ENCODE data around the gene GUCD1. TPM values are rescaled to one million over a fixed set of nuclear protein-coding genes. Genes with fewer than 3 reads are reported as not detected.

Gene GUCD1
- total and polyA plus RNA-seq, 5 donors from 2014 or later: 45.1 to 69.6 (median 56.5) TPM

- Mint-ChIP-seq H3K4me1 (peaks cover 0 to 6% (median under 1%) of the 10 kb centered on the region in 4 donors), H3K27me3 (no peaks in the 10 kb centered on the region), H3K36me3 (peaks cover 10% of the 10 kb centered on the region), H3K9me3 (no peaks in the 10 kb centered on the region), H3K27ac (no peak overlapping the region), H3K4me3 (no peak overlapping the region)
- H3K4me1 ChIP-seq (ENCODE audit: control insufficient read depth, insufficient read depth, low read length, poor library complexity, severe bottlenecking): peaks cover 4% of the 10 kb centered on the region
- no peaks in the 10 kb centered on the region for H3K27me3 ChIP-seq (ENCODE audit: control insufficient read depth, insufficient read depth, low read length)
- H3K27ac ChIP-seq (ENCODE audit: insufficient read depth, low read length, poor library complexity, severe bottlenecking): no peak overlapping the region
- ATAC-seq (ENCODE audit: low read depth in 2 of 2) (no peak), DNase-seq (no peak)
- no peaks in the 10 kb centered on the region for H3K36me3 ChIP-seq (ENCODE audit: control insufficient read depth, insufficient read depth, low read length)
- no peak overlapping the region for H3K4me3 ChIP-seq (ENCODE audit: low read depth, low read length)
- H3K9me3 ChIP-seq (ENCODE audit: control insufficient read depth in 2 of 2, low read length in 2 of 2): no peaks in the 10 kb centered on the region
Observed at GRCh38 chr22:24587948-24588347, 33.0 kb upstream of the GUCD1 start.

DNA sequence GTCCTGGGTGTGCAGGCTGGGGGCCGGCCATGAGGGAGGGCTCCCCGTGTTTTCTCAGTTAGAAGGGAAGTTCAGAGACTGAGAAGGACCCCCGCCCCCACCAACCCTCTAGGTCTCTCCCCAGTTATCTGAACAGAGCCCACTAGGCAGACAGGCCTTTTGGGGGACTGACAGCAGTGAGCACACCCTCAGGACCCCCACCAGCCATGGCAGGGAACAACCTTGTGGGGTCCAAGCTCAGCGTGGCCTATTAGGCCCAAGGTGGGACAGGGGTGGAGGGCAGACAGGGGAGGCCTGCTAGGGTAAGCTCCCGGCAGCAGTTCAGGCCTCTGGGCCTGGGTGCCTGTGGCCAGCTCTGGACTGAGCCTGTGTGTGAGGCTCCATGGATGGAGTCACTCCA lies 32.3 kb upstream of the GUCD1 start:
- no peak for ATAC-seq (ENCODE audit: low read depth in 2 of 2)
- no peak for DNase-seq
- Histone ChIP-seq H3K4me3 (ENCODE audit: low read depth, low read length) (no peak overlapping the region), H3K9me3 (ENCODE audit: control insufficient read depth in 2 of 2, low read length in 2 of 2) (no peaks in the 10 kb centered on the region), H3K27ac (ENCODE audit: insufficient read depth, low read length, poor library complexity, severe bottlenecking) (no peak overlapping the region), H3K36me3 (ENCODE audit: control insufficient read depth, insufficient read depth, low read length) (no peaks in the 10 kb centered on the region), H3K4me1 (ENCODE audit: control insufficient read depth, insufficient read depth, low read length, poor library complexity, severe bottlenecking) (peaks cover under 1% of the 10 kb centered on the region), H3K27me3 (ENCODE audit: control insufficient read depth, insufficient read depth, low read length) (no peaks in the 10 kb centered on the region)
- Mint-ChIP-seq H3K4me1 (peaks cover 0 to 3% (median 0%) of the 10 kb centered on the region in 4 donors), H3K36me3 (peaks cover 8% of the 10 kb centered on the region), H3K4me3 (no peak overlapping the region), H3K27me3 (no peaks in the 10 kb centered on the region), H3K27ac (no peak overlapping the region), H3K9me3 (no peaks in the 10 kb centered on the region)

GRCh38 chr22:24585927-24586546 lies 31.1 kb upstream of the GUCD1 start:
- H3K9me3 ChIP-seq (ENCODE audit: control insufficient read depth in 2 of 2, low read length in 2 of 2): no peaks in the 10 kb centered on the region
- H3K27me3 Mint-ChIP-seq: no peaks in the 10 kb centered on the region
- DNase-seq (no peak), ATAC-seq (ENCODE audit: low read depth in 2 of 2) (no peak)
- H3K4me1 ChIP-seq (ENCODE audit: control insufficient read depth, insufficient read depth, low read length, poor library complexity, severe bottlenecking): no peaks in the 10 kb centered on the region
- no peaks in the 10 kb centered on the region for H3K9me3 Mint-ChIP-seq
- no peak overlapping the region for H3K27ac ChIP-seq (ENCODE audit: insufficient read depth, low read length, poor library complexity, severe bottlenecking)
- H3K36me3 ChIP-seq (ENCODE audit: control insufficient read depth, insufficient read depth, low read length): no peaks in the 10 kb centered on the region
- no peak overlapping the region for H3K27ac Mint-ChIP-seq
- peaks cover 6% of the 10 kb centered on the region for H3K36me3 Mint-ChIP-seq
- no peaks in the 10 kb centered on the region for H3K27me3 ChIP-seq (ENCODE audit: control insufficient read depth, insufficient read depth, low read length)
- no peaks in the 10 kb centered on the region for H3K4me1 Mint-ChIP-seq
- no peak overlapping the region for H3K4me3 Mint-ChIP-seq
- no peak overlapping the region for H3K4me3 ChIP-seq (ENCODE audit: low read depth, low read length)

GRCh38 chr22:24585461-24585860 lies 30.5 kb upstream of the GUCD1 start:
- peaks cover 2% of the 10 kb centered on the region for H3K36me3 Mint-ChIP-seq
- ATAC-seq (ENCODE audit: low read depth in 2 of 2): no peak

DNA sequence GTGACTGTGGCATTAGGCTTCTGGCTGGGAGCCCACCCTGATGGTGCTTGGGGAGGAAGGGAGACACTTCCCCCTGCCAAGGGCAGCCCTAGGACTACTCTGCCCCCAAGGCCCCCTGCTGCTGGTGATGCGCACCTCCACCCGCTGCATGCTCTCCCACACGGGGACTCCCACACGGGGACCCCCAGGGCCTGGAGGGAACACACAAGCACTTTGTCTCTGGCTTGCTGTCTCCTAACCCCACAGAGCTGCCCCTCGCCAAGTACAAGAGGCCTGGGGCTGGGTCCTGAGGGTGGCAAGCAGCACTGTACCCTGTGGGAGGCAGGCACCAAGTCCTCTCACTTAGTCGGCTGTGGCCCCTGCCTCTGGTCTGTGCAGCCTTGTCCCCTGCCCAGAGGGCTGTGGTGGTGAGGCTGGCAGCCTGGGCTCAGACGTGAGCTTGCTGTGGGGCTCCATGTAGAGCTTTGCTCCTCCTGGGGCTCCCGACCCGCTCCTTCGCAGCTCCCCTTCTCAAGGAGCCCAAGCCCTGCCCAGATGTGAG lies 30.0 kb upstream of the GUCD1 start:
- H3K27me3 ChIP-seq (ENCODE audit: control insufficient read depth, insufficient read depth, low read length): no peaks in the 10 kb centered on the region
- Mint-ChIP-seq H3K9me3 (no peaks in the 10 kb centered on the region), H3K4me3 (no peak overlapping the region), H3K27ac (no peak overlapping the region), H3K4me1 (no peaks in the 10 kb centered on the region), H3K36me3 (no peaks in the 10 kb centered on the region), H3K27me3 (no peaks in the 10 kb centered on the region)
- no peak overlapping the region for H3K27ac ChIP-seq (ENCODE audit: insufficient read depth, low read length, poor library complexity, severe bottlenecking)
- DNase-seq (no peak), ATAC-seq (ENCODE audit: low read depth in 2 of 2) (no peak)
- no peaks in the 10 kb centered on the region for H3K4me1 ChIP-seq (ENCODE audit: control insufficient read depth, insufficient read depth, low read length, poor library complexity, severe bottlenecking)
- no peaks in the 10 kb centered on the region for H3K9me3 ChIP-seq (ENCODE audit: control insufficient read depth in 2 of 2, low read length in 2 of 2)
- H3K36me3 ChIP-seq (ENCODE audit: control insufficient read depth, insufficient read depth, low read length): no peaks in the 10 kb centered on the region
- no peak overlapping the region for H3K4me3 ChIP-seq (ENCODE audit: low read depth, low read length)

More at GRCh38 chr22:24585461-24585860, 30.5 kb upstream of the GUCD1 start:
- no peaks in the 10 kb centered on the region for H3K9me3 ChIP-seq (ENCODE audit: control insufficient read depth in 2 of 2, low read length in 2 of 2)
- Mint-ChIP-seq H3K27ac (no peak overlapping the region), H3K4me1 (no peaks in the 10 kb centered on the region), H3K4me3 (no peak overlapping the region), H3K9me3 (no peaks in the 10 kb centered on the region), H3K27me3 (no peaks in the 10 kb centered on the region)
- no peaks in the 10 kb centered on the region for H3K4me1 ChIP-seq (ENCODE audit: control insufficient read depth, insufficient read depth, low read length, poor library complexity, severe bottlenecking)
- no peaks in the 10 kb centered on the region for H3K27me3 ChIP-seq (ENCODE audit: control insufficient read depth, insufficient read depth, low read length)
- no peaks in the 10 kb centered on the region for H3K36me3 ChIP-seq (ENCODE audit: control insufficient read depth, insufficient read depth, low read length)
- H3K27ac ChIP-seq (ENCODE audit: insufficient read depth, low read length, poor library complexity, severe bottlenecking): no peak overlapping the region
- DNase-seq: no peak
- no peak overlapping the region for H3K4me3 ChIP-seq (ENCODE audit: low read depth, low read length)

GRCh38 chr22:24584166-24584790 lies 29.3 kb upstream of the GUCD1 start:
- no peaks in the 10 kb centered on the region for H3K27me3 Mint-ChIP-seq
- Histone ChIP-seq H3K36me3 (ENCODE audit: control insufficient read depth, insufficient read depth, low read length) (no peaks in the 10 kb centered on the region), H3K27ac (ENCODE audit: insufficient read depth, low read length, poor library complexity, severe bottlenecking) (no peak overlapping the region), H3K27me3 (ENCODE audit: control insufficient read depth, insufficient read depth, low read length) (no peaks in the 10 kb centered on the region), H3K4me3 (ENCODE audit: low read depth, low read length) (no peak overlapping the region), H3K9me3 (ENCODE audit: control insufficient read depth in 2 of 2, low read length in 2 of 2) (no peaks in the 10 kb centered on the region), H3K4me1 (ENCODE audit: control insufficient read depth, insufficient read depth, low read length, poor library complexity, severe bottlenecking) (no peaks in the 10 kb centered on the region)
- no peak overlapping the region for H3K4me3 Mint-ChIP-seq
- ATAC-seq (ENCODE audit: low read depth in 2 of 2): no peak
- no peak overlapping the region for H3K27ac Mint-ChIP-seq
- no peaks in the 10 kb centered on the region for H3K9me3 Mint-ChIP-seq
- no peaks in the 10 kb centered on the region for H3K4me1 Mint-ChIP-seq
- DNase-seq: no peak
- no peaks in the 10 kb centered on the region for H3K36me3 Mint-ChIP-seq

GRCh38 chr22:24583221-24584165 lies 28.6 kb upstream of the GUCD1 start:
- no peak for ATAC-seq (ENCODE audit: low read depth in 2 of 2)
- Histone ChIP-seq H3K4me1 (ENCODE audit: control insufficient read depth, insufficient read depth, low read length, poor library complexity, severe bottlenecking) (no peaks in the 10 kb centered on the region), H3K9me3 (ENCODE audit: control insufficient read depth in 2 of 2, low read length in 2 of 2) (no peaks in the 10 kb centered on the region), H3K27ac (ENCODE audit: insufficient read depth, low read length, poor library complexity, severe bottlenecking) (no peak overlapping the region), H3K27me3 (ENCODE audit: control insufficient read depth, insufficient read depth, low read length) (no peaks in the 10 kb centered on the region), H3K4me3 (ENCODE audit: low read depth, low read length) (no peak overlapping the region), H3K36me3 (ENCODE audit: control insufficient read depth, insufficient read depth, low read length) (no peaks in the 10 kb centered on the region)
- H3K9me3 Mint-ChIP-seq: no peaks in the 10 kb centered on the region
- no peak overlapping the region for H3K4me3 Mint-ChIP-seq
- H3K27ac Mint-ChIP-seq: no peak overlapping the region
- no peak for DNase-seq
- no peaks in the 10 kb centered on the region for H3K36me3 Mint-ChIP-seq
- H3K27me3 Mint-ChIP-seq: no peaks in the 10 kb centered on the region
- H3K4me1 Mint-ChIP-seq: no peaks in the 10 kb centered on the region
